A673 (cell line): ENCODE results near the gene TAF6.

Source experiments
- EZH2 ChIP-seq: fragments of 200-600 bp; sonication (generic); IDR thresholded peaks from 2 replicates; pipeline ENCODE4 v1.6.1; 2017; ENCODE audit warnings: borderline replicate concordance, low read depth, mild to moderate bottlenecking, mixed read lengths, antibody characterized with exemption, low read length; ENCODE audit not compliant: poor library complexity, severe bottlenecking
- TF ChIP-seq, protein P1 (sequence below): fragments of 300-800, 200-600 bp; sonication (generic); conservative IDR thresholded peaks from 2 replicates; pipeline ENCODE4 v1.5.1; 2017; ENCODE audit warnings: low read depth, mild to moderate bottlenecking, antibody characterized with exemption, low read length, moderate library complexity, mixed read lengths

DNA sequence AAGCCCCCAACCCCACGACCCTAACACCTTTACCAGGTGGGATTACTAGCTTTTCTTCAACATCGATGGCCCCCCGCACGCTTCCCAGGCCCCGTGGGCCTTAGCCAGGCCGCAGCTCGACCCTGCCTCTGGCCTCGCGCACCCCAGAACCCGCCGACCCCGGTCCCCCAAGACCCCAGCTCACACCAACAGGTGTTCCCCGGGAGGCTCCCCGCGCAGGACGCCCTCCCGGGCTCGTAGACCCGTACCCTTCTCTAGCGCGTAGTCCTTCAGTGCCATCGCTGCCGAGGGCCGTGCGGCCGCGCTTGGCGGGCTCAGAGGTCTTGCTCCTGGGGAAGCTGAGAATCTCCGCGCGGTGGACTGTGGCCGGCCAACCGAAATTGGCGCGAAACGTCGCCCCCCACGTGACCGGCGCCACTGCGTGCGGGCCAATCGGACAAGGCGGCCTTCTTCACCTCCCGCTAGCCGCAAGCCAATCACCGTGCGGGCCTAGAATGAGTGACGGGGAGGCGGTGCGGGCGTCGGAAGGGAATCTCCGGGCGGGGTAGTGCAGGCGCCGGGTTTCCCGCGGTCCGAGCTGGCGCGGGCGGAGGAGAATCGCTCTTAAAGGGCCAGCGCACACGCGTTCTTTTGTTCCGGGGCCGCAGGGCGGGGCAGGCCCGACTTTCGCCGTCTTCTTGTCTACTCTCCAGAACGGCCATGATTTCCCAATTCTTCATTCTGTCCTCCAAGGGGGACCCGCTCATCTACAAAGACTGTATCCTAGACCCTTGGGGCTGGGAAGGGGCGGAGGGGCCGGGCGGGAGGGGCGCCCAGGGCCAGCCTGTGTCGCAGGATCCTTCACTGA is 17.9 kb downstream of the TAF6 start, which contains the start of the genes AP4M1 and MCM7:
- TF ChIP-seq, protein P1, sequence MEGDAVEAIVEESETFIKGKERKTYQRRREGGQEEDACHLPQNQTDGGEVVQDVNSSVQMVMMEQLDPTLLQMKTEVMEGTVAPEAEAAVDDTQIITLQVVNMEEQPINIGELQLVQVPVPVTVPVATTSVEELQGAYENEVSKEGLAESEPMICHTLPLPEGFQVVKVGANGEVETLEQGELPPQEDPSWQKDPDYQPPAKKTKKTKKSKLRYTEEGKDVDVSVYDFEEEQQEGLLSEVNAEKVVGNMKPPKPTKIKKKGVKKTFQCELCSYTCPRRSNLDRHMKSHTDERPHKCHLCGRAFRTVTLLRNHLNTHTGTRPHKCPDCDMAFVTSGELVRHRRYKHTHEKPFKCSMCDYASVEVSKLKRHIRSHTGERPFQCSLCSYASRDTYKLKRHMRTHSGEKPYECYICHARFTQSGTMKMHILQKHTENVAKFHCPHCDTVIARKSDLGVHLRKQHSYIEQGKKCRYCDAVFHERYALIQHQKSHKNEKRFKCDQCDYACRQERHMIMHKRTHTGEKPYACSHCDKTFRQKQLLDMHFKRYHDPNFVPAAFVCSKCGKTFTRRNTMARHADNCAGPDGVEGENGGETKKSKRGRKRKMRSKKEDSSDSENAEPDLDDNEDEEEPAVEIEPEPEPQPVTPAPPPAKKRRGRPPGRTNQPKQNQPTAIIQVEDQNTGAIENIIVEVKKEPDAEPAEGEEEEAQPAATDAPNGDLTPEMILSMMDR: no peak
- no peak for TF ChIP-seq EZH2
